GM10266 (cell line): ENCODE results near the gene POMGNT2.

Experiments used
- DNase-seq: peaks from one replicate; pipeline ENCODE4 v3.0.0; 2012; ENCODE audit errors: extremely low spot score
- TF ChIP-seq, protein P1 (sequence below): IDR thresholded peaks from 2 replicates; pipeline ENCODE4 v1.5.1; 2012; ENCODE audit warnings: mild to moderate bottlenecking, low read depth; ENCODE audit not compliant: control insufficient read depth, insufficient read depth; ENCODE audit errors: missing control alignments

The POMGNT2 gene

DNA sequence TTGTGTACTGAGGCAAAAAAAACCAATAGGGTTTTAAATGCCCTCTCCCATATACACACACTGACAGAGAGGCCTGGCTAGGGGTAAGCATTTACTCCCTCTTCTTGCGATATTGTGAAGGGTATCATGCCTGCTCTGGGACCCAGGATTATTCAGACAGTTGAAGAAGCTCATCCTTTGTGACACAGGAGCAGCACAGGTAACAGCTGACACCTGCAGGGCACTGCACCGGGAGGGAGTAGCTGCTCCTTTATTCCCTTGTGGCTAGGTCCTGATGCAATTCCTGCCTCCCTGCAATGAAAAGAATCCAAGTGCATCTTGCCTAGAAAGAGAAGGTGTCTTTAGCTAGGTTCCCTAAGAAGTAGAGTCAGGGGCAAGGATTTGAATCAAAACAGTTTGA is 23.4 kb downstream of the POMGNT2 start:
- DNase-seq: no peak
- TF ChIP-seq, protein P1, sequence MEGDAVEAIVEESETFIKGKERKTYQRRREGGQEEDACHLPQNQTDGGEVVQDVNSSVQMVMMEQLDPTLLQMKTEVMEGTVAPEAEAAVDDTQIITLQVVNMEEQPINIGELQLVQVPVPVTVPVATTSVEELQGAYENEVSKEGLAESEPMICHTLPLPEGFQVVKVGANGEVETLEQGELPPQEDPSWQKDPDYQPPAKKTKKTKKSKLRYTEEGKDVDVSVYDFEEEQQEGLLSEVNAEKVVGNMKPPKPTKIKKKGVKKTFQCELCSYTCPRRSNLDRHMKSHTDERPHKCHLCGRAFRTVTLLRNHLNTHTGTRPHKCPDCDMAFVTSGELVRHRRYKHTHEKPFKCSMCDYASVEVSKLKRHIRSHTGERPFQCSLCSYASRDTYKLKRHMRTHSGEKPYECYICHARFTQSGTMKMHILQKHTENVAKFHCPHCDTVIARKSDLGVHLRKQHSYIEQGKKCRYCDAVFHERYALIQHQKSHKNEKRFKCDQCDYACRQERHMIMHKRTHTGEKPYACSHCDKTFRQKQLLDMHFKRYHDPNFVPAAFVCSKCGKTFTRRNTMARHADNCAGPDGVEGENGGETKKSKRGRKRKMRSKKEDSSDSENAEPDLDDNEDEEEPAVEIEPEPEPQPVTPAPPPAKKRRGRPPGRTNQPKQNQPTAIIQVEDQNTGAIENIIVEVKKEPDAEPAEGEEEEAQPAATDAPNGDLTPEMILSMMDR: no peak

DNA sequence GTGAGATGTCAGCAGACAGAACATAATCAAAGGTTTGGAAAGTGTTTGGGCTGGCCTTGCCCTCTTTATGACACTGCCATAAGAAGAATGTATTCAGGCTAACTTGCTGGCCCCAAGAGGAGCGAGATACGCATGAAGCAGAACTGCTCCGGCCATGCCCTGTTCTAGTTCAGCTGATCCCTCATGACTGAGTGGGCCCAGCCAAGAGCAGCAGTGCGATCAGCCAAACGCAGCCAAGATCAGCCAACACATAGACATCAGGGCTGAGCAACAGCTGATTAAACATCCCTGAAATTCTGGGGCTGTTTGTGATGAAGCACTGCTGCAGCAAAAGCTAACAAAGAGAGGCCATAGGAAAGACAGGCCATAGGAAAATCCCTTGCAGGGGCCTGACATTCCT is 24.1 kb downstream of the POMGNT2 start:
- TF ChIP-seq, protein P1: no peak
- no peak for DNase-seq

GRCh38 chr3:43080726-43081568 is 24.9 kb downstream of the POMGNT2 start:
- TF ChIP-seq, protein P1: no peak
- DNase-seq: no peak

DNA sequence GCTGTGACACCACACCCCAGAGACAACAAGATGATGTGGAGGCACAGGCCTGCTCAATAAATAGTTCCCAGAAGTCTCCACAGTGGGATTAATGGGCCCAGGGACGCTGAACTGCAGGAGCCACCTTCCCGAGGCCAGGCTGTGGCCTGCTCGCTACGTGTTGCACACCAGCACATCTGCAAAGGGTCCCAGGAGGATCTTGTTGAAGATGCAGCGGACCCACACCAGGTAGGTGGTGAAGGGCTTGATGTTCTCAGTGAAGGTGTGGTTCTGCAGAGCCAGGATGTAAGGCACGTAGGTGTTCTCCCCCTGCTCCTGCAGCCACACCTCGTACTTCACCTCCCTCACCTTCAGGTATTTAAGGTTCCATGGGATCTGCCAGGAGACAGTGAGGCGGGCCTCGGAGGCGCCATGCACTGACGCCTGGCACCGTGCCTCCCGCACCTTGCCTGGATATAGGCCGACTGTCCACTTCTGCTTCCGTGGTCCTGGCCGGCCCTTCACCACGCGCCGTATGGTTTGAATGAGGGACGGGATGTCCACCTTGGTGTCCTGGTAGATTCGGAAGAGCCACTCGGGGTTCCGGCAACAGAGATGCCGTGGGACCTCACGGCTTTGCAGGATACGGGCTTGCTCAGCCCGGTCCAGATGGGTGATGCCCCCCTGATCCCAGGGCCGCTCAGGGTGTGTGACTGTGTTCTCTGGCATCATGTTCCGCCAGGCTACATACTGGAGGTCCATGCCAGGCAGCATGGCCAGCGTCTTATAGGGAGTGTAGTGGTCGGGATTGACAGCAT is 26.1 kb downstream of the POMGNT2 start:
- TF ChIP-seq, protein P1: no peak

GRCh38 chr3:43077707-43078106 is 28.2 kb downstream of the POMGNT2 start:
- DNase-seq: no peak
- TF ChIP-seq, protein P1: no peak

More for the DNA sequence above, 26.1 kb downstream of the POMGNT2 start:
- DNase-seq: no peak

DNA sequence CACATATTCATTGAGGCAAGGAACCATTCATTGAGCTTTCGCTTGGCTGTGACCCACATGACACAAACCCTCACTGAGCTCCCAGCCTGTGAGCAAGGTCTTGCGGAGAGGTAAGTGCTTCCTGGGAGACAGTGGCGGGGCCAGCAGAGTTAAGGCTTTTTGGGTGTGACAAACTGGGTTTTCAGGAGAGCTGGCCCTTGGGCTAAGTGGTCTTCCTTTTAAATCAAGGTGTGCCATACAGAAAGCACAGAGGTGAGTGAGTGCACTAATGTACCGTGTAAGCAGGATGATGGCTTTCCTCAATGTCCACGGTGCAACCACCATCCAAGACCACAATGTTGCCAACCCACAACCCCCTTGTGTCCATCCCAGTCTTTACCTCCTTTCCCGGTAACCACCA is 28.6 kb downstream of the POMGNT2 start:
- TF ChIP-seq, protein P1: no peak
- no peak for DNase-seq

DNA sequence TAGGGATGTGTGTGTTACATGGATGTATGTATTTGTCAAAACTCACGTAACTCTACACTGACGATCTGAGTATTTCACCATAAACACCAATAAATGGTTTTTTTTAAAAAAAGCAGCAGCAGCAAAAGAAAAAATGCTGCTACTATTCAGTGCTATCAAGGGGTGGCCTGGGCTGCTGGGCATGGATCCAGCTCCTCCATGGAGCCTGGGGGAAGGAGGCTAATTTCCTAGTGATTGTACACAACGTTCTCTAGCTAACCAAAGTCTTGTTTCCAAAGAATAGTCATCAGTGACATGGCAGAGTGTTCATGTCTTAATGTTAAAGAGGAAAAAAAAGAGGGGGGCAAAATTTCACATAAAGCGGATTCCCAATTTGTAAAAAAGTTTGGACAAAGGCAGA is 29.0 kb downstream of the POMGNT2 start:
- TF ChIP-seq, protein P1: no peak
- no peak for DNase-seq
